ENCODE measurements around the gene PIGV. TPM values are rescaled to one million over a fixed set of nuclear protein-coding genes. Genes with fewer than 3 reads are reported as not detected.
"Not testable (repeated sequence)": the region's sequence is repeated elsewhere in the genome, so short reads cannot be mapped to it uniquely, and the experiment has no call there.

PIGV gene
- polyA plus RNA-seq, 1 donor from 2014 or later: 4.7 TPM

DNA sequence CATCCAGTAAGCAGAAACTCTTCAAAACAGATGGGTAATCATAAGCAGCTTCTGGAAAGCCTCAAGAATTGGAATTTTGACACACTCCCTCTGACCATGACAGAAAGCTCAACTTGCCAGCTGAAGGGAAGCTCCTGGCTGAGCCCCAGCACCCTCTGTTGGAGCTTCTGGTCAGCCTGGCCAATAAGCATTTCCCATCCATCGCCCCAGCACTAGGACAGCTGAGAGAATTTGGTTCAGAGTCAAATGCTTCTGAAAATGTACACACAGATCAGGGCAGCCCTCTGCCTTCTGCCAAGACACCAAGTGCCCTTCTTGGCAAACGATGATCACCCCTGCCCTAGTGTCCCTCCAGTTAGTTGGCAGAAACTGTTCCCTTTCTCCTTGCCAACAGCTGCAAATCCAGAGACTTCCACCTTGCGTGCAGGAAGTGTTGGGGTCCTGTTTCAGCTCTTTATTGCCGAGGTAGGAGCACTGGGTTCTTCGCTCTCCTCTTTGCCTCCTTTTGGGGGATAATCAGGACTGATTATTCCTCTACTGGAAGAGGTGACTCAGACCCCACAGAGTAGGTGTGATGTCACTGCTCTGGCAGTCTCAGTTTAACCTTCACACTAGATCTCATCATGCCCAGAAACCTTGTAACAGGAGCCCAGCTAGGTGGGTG is 11.9 kb downstream of the PIGV start:
- no peaks in the 10 kb centered on the region for H3K36me3 ChIP-seq (ENCODE audit: insufficient read depth, low read length)
- H3K27me3 ChIP-seq (ENCODE audit: insufficient read depth, low read depth, low read length): no peaks in the 10 kb centered on the region
- no peaks in the 10 kb centered on the region for H3K9me2 ChIP-seq (ENCODE audit: insufficient read depth, low read length)
- H3K27ac ChIP-seq (ENCODE audit: low read length): no peak overlapping the region
- no peaks in the 10 kb centered on the region for H3K79me2 ChIP-seq (replicated peaks; ENCODE audit: insufficient read depth, low read length)
- no peak overlapping the region for H3K4me3 ChIP-seq (ENCODE audit: low read length)
- no peak overlapping the region for H2AFZ ChIP-seq (ENCODE audit: low read depth, low read length)
- H3K9me3 ChIP-seq (ENCODE audit: low read length): no peaks in the 10 kb centered on the region
- TF ChIP-seq RAD21 (conservative IDR thresholded peaks at IDR 0.05) (no peak), MXI1 (conservative IDR thresholded peaks at IDR 0.05; ENCODE audit: poor library complexity, severe bottlenecking) (no peak), TAF1 (IDR thresholded peaks at IDR 0.05; ENCODE audit: low read depth) (no peak), SMC3 (conservative IDR thresholded peaks at IDR 0.05; ENCODE audit: poor library complexity) (no peak), POLR2AphosphoS5 (IDR thresholded peaks at IDR 0.05) (no peak), EZH2 (IDR thresholded peaks at IDR 0.05; ENCODE audit: borderline replicate concordance, insufficient read depth, low read length, poor library complexity, severe bottlenecking) (no peak), EP300 (conservative IDR thresholded peaks at IDR 0.05; ENCODE audit: poor library complexity, severe bottlenecking) (no peak)
- TF ChIP-seq, protein P1, sequence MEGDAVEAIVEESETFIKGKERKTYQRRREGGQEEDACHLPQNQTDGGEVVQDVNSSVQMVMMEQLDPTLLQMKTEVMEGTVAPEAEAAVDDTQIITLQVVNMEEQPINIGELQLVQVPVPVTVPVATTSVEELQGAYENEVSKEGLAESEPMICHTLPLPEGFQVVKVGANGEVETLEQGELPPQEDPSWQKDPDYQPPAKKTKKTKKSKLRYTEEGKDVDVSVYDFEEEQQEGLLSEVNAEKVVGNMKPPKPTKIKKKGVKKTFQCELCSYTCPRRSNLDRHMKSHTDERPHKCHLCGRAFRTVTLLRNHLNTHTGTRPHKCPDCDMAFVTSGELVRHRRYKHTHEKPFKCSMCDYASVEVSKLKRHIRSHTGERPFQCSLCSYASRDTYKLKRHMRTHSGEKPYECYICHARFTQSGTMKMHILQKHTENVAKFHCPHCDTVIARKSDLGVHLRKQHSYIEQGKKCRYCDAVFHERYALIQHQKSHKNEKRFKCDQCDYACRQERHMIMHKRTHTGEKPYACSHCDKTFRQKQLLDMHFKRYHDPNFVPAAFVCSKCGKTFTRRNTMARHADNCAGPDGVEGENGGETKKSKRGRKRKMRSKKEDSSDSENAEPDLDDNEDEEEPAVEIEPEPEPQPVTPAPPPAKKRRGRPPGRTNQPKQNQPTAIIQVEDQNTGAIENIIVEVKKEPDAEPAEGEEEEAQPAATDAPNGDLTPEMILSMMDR (IDR thresholded peaks at IDR 0.05; ENCODE audit: poor library complexity, severe bottlenecking): no peak
- TF ChIP-seq, protein P2, sequence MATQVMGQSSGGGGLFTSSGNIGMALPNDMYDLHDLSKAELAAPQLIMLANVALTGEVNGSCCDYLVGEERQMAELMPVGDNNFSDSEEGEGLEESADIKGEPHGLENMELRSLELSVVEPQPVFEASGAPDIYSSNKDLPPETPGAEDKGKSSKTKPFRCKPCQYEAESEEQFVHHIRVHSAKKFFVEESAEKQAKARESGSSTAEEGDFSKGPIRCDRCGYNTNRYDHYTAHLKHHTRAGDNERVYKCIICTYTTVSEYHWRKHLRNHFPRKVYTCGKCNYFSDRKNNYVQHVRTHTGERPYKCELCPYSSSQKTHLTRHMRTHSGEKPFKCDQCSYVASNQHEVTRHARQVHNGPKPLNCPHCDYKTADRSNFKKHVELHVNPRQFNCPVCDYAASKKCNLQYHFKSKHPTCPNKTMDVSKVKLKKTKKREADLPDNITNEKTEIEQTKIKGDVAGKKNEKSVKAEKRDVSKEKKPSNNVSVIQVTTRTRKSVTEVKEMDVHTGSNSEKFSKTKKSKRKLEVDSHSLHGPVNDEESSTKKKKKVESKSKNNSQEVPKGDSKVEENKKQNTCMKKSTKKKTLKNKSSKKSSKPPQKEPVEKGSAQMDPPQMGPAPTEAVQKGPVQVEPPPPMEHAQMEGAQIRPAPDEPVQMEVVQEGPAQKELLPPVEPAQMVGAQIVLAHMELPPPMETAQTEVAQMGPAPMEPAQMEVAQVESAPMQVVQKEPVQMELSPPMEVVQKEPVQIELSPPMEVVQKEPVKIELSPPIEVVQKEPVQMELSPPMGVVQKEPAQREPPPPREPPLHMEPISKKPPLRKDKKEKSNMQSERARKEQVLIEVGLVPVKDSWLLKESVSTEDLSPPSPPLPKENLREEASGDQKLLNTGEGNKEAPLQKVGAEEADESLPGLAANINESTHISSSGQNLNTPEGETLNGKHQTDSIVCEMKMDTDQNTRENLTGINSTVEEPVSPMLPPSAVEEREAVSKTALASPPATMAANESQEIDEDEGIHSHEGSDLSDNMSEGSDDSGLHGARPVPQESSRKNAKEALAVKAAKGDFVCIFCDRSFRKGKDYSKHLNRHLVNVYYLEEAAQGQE (IDR thresholded peaks at IDR 0.05; ENCODE audit: borderline replicate concordance): no peak
- no peak overlapping the region for H3K4me2 ChIP-seq (ENCODE audit: low read length)
- no peak overlapping the region for H3K9ac ChIP-seq (ENCODE audit: low read length)
- H4K20me1 ChIP-seq (ENCODE audit: insufficient read depth): no peaks in the 10 kb centered on the region
- no peaks in the 10 kb centered on the region for H3F3A ChIP-seq (ENCODE audit: insufficient read depth, low read length, poor library complexity, severe bottlenecking)

DNA sequence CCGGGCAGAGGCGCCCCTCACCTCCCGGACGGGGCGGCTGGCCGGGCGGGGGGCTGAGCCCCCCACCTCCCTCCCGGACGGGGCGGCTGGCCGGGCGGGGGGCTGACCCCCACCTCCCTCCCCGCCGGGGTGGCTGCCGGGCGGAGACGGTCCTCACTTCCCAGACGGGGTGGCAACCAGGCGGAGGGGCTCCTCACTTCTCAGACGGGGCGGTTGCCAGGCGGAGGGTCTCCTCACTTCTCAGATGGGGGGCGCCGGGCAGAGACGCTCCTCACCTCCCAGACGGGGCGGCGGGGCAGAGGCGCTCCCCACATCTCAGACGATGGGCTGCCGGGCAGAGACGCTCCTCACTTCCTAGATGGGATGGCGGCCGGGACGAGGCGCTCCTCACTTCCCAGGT is 16.2 kb downstream of the PIGV start:
- not testable (repeated sequence) for H3K4me2 ChIP-seq (ENCODE audit: low read length); H3K9me3 ChIP-seq (ENCODE audit: low read length); H3K9me2 ChIP-seq (ENCODE audit: insufficient read depth, low read length)

DNA sequence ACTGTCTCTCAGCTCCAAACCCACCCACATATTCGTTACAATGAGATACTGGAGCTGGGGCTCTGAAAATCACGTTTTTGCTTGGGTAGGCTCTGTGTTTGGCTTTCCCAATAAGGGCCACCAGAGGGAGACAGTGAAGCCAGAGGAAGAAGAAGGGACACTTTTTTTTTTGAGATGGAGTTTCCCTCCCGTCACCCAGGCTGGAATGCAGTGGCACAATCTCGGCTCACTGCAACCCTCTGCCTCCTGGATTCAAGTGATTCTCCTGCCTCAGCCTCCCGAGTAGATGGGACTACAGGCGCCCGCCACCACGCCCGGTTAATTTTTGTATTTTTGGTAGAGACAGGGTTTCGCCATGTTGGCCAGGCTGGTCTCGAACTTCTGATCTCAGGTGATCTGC is 22.4 kb downstream of the PIGV start:
- H3K9me2 ChIP-seq (ENCODE audit: insufficient read depth, low read length); H3F3A ChIP-seq (ENCODE audit: insufficient read depth, low read length, poor library complexity, severe bottlenecking); H3K9ac ChIP-seq (ENCODE audit: low read length); H3K9me3 ChIP-seq (ENCODE audit: low read length); H3K4me2 ChIP-seq (ENCODE audit: low read length); H3K27me3 ChIP-seq (ENCODE audit: insufficient read depth, low read depth, low read length); H3K4me3 ChIP-seq (ENCODE audit: low read length); H3K27ac ChIP-seq (ENCODE audit: low read length); H3K36me3 ChIP-seq (ENCODE audit: insufficient read depth, low read length); H3K79me2 ChIP-seq (replicated peaks; ENCODE audit: insufficient read depth, low read length); H4K20me1 ChIP-seq (ENCODE audit: insufficient read depth); H2AFZ ChIP-seq (ENCODE audit: low read depth, low read length): not testable (repeated sequence)
- TF ChIP-seq, protein P1 (IDR thresholded peaks at IDR 0.05; ENCODE audit: poor library complexity, severe bottlenecking): peak; percentile 40

More for the DNA sequence above, 16.2 kb downstream of the PIGV start:
- not testable (repeated sequence) for H3K4me3 ChIP-seq (ENCODE audit: low read length); H3K9ac ChIP-seq (ENCODE audit: low read length); H3K27ac ChIP-seq (ENCODE audit: low read length); H2AFZ ChIP-seq (ENCODE audit: low read depth, low read length); H3K27me3 ChIP-seq (ENCODE audit: insufficient read depth, low read depth, low read length); H3K36me3 ChIP-seq (ENCODE audit: insufficient read depth, low read length); H3K79me2 ChIP-seq (replicated peaks; ENCODE audit: insufficient read depth, low read length); H3F3A ChIP-seq (ENCODE audit: insufficient read depth, low read length, poor library complexity, severe bottlenecking); H4K20me1 ChIP-seq (ENCODE audit: insufficient read depth)
